HG02763 (cell line): ENCODE results near the gene DHX30.
A peak's percentile ranks its signal among the peaks of the same experiment; 100 is the strongest.
"Not testable (repeated sequence)": the region's sequence is repeated elsewhere in the genome, so short reads cannot be mapped to it uniquely, and the experiment has no call there.

ENCODE experiments used
- ATAC-seq: cut with Tn5 transposase; IDR thresholded peaks from one replicate; pipeline ENCODE4 v1.9.1; 2021; ENCODE audit warnings: mild to moderate bottlenecking, moderate library complexity; ENCODE audit not compliant: unreplicated experiment

DHX30 gene

GRCh38 chr3:47804577-47804976 is 1.6 kb downstream of the DHX30 start:
- no peak for ATAC-seq

- no peak for ATAC-seq
These were observed 10.7 kb downstream of the DHX30 start for GRCh38 chr3:47813551-47814177.

GRCh38 chr3:47817609-47818008 is 14.7 kb downstream of the DHX30 start:
- ATAC-seq = no peak

GRCh38 chr3:47824541-47825473 is 21.9 kb downstream of the DHX30 start:
- peak; percentile 88 for ATAC-seq

GRCh38 chr3:47825590-47825989 is 22.7 kb downstream of the DHX30 start:
- no peak for ATAC-seq

- not testable (repeated sequence) for ATAC-seq
These were observed 26.5 kb downstream of the DHX30 start for GRCh38 chr3:47829482-47829881.

- no peak for ATAC-seq
These were observed 34.0 kb downstream of the DHX30 start for GRCh38 chr3:47836986-47837385.

GRCh38 chr3:47838503-47838902 is 35.6 kb downstream of the DHX30 start:
- ATAC-seq = no peak

- ATAC-seq = no peak
These were observed 38.9 kb downstream of the DHX30 start for GRCh38 chr3:47841786-47842349.

GRCh38 chr3:47846186-47846879 is 43.4 kb downstream of the DHX30 start:
- no peak for ATAC-seq

- ATAC-seq = no peak
These were observed 43.9 kb downstream of the DHX30 start for GRCh38 chr3:47846880-47847248.

GRCh38 chr3:47847260-47847659 is 44.3 kb downstream of the DHX30 start:
- no peak for ATAC-seq

GRCh38 chr3:47847801-47848518 is 45.0 kb downstream of the DHX30 start:
- no peak for ATAC-seq

- no peak for ATAC-seq
These were observed 45.7 kb downstream of the DHX30 start for GRCh38 chr3:47848599-47849117.

GRCh38 chr3:47849186-47849698 is 46.3 kb downstream of the DHX30 start:
- no peak for ATAC-seq

- no peak for ATAC-seq
These were observed 47.0 kb downstream of the DHX30 start for GRCh38 chr3:47849699-47850563.

- ATAC-seq = no peak
These were observed 47.8 kb downstream of the DHX30 start for GRCh38 chr3:47850564-47851410.

GRCh38 chr3:47851888-47852603 is 49.1 kb downstream of the DHX30 start:
- ATAC-seq = no peak
